Mesendoderm (in vitro differentiated cells): ENCODE measurements around the gene ANKAR.
A peak's percentile ranks its signal among the peaks of the same experiment; 100 is the strongest.

Experiments
- DNase-seq: peaks from one replicate; pipeline ENCODE4 v3.0.0; 2013
- H2AK5ac ChIP-seq: 2 replicates; pipeline ENCODE4 v1.6.1; 2013; ENCODE audit warnings: low read length, inconsistent platforms
- H2BK120ac ChIP-seq: 2 replicates; pipeline ENCODE4 v1.6.1; 2013; ENCODE audit warnings: low read depth, mild to moderate bottlenecking, low read length, moderate library complexity, mixed read lengths
- H2BK15ac ChIP-seq: replicated peaks from 2 replicates; pipeline ENCODE4 v1.6.1; 2013; ENCODE audit warnings: low read depth, mild to moderate bottlenecking, moderate library complexity
- H2BK5ac ChIP-seq: 2 replicates; pipeline ENCODE4 v1.6.1; 2013; ENCODE audit warnings: low read length, inconsistent platforms
- H3K18ac ChIP-seq: 2 replicates; pipeline ENCODE4 v1.6.1; 2013; ENCODE audit warnings: mild to moderate bottlenecking, low read length, mixed read lengths
- H3K23ac ChIP-seq: one replicate; pipeline ENCODE4 v1.6.1; 2013; ENCODE audit warnings: low read length
- H3K27ac ChIP-seq: 2 replicates; pipeline ENCODE4 v1.5.1; 2013; ENCODE audit warnings: low read depth, mild to moderate bottlenecking, inconsistent platforms, low read length, moderate library complexity
- H3K27me3 ChIP-seq: 2 replicates; pipeline ENCODE4 v1.6.1; 2013; ENCODE audit warnings: low read length, control low read depth, mild to moderate bottlenecking, inconsistent platforms; ENCODE audit not compliant: insufficient read depth, poor library complexity
- H3K36me3 ChIP-seq: 2 replicates; pipeline ENCODE4 v1.6.1; 2013; ENCODE audit warnings: low read length, inconsistent platforms; ENCODE audit not compliant: control insufficient read depth, insufficient read depth
- H3K4ac ChIP-seq: one replicate; pipeline ENCODE4 v1.6.1; 2013; ENCODE audit warnings: low read depth, mild to moderate bottlenecking, low read length, moderate library complexity
- H3K4me1 ChIP-seq: 2 replicates; pipeline ENCODE4 v1.6.1; 2013; ENCODE audit warnings: low read depth, low read length, inconsistent platforms; ENCODE audit not compliant: control insufficient read depth
- H3K4me2 ChIP-seq: 2 replicates; pipeline ENCODE4 v1.6.1; 2013; ENCODE audit warnings: low read length
- H3K4me3 ChIP-seq: 2 replicates; pipeline ENCODE4 v1.5.1; 2013; ENCODE audit warnings: mild to moderate bottlenecking, low read length
- H3K56ac ChIP-seq: one replicate; pipeline ENCODE4 v1.6.1; 2013; ENCODE audit warnings: low read length
- H3K79me1 ChIP-seq: 2 replicates; pipeline ENCODE4 v1.6.1; 2013; ENCODE audit warnings: low read length, inconsistent platforms
- H3K79me2 ChIP-seq: 2 replicates; pipeline ENCODE4 v1.6.1; 2013; ENCODE audit warnings: mild to moderate bottlenecking, low read length; ENCODE audit not compliant: control insufficient read depth, insufficient read depth
- H3K9ac ChIP-seq: 2 replicates; pipeline ENCODE4 v1.6.1; 2013; ENCODE audit warnings: low read length, inconsistent platforms
- H4K5ac ChIP-seq: one replicate; pipeline ENCODE4 v1.6.1; 2013; ENCODE audit warnings: low read length
- H4K8ac ChIP-seq: one replicate; pipeline ENCODE4 v1.6.1; 2013; ENCODE audit warnings: low read depth, mild to moderate bottlenecking, control low read depth, low read length, moderate library complexity
- WGBS: extraction: QIAGEN DNeasy Blood & Tissue Kit; methylation state at CpG from one replicate; pipeline ENCODE4 v1.1.7; 2013; ENCODE audit warnings: low lambda C conversion rate, missing lambda C conversion rate; ENCODE audit not compliant: insufficient coverage; ENCODE audit errors: extremely low coverage; 5-methylcytosine and 5-hydroxymethylcytosine counted together

ANKAR gene

DNA sequence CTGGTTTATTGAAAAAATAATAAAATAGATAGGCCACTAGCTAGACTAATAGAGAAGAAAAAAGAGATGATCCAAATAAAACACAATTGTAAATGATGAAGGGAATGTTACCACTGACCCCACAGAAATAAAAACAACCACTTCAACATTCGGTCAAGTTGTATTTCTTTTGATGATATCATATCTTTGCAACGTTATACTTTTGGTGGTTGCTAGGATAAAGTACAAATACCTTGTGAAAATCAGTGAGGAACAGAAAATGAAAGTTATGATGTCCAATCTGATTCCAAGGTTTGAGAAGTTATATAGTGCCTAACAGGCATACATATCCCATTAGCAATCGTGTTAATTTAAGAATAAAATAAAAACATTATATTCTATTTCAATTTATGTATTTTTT lies 19.8 kb upstream of the ANKAR start:
- no peaks in the 10 kb centered on the region for H3K79me1 ChIP-seq
- H2AK5ac ChIP-seq, result no peak overlapping the region
- no peak overlapping the region for H3K56ac ChIP-seq
- H3K27ac ChIP-seq, result no peak overlapping the region
- no peak overlapping the region for H4K5ac ChIP-seq
- H3K4me2 ChIP-seq, result no peak overlapping the region
- no peaks in the 10 kb centered on the region for H3K27me3 ChIP-seq
- H3K79me2 ChIP-seq, result no peaks in the 10 kb centered on the region
- H3K9ac ChIP-seq, result no peak overlapping the region
- no peak overlapping the region for H2BK15ac ChIP-seq
- no peak overlapping the region for H3K18ac ChIP-seq
- H3K4me1 ChIP-seq, result peaks cover 4% of the 10 kb centered on the region
- no peak overlapping the region for H2BK5ac ChIP-seq
- H3K23ac ChIP-seq, result no peak overlapping the region
- DNase-seq, result no peak
- H3K4ac ChIP-seq, result no peak overlapping the region
- no peak overlapping the region for H3K4me3 ChIP-seq
- no peak overlapping the region for H2BK120ac ChIP-seq
- H4K8ac ChIP-seq, result no peak overlapping the region
- no CpG with 5 or more reads among the region's 3 CpGs for WGBS
- no peaks in the 10 kb centered on the region for H3K36me3 ChIP-seq

DNA sequence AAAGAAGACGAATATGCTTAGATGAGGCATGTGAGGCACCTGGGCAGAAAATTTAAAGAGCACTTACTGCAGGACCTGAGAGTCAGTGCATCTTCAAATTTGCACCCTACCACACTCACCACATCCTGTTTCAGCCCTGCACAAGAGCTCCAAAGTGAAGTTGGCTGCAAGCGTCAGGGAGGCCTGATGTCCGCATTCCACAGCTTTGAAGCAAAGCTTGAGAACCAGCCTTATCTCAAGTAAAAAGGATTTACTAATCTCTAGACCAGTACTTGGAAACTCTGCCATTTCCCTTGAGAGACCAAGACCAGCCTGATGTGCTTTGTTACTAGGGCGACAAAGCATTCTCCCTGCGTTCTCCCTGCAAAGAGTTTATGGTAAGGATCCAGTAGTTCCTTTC lies 16.6 kb upstream of the ANKAR start:
- H3K27me3 ChIP-seq, result no peaks in the 10 kb centered on the region
- no peak overlapping the region for H3K23ac ChIP-seq
- no peak overlapping the region for H2BK5ac ChIP-seq
- peaks cover 9% of the 10 kb centered on the region for H3K4me1 ChIP-seq
- no peak overlapping the region for H3K4me3 ChIP-seq
- peak overlapping the region; percentile 33 for H4K5ac ChIP-seq
- peak overlapping the region; percentile 46 for H3K27ac ChIP-seq
- peak; percentile 92 for DNase-seq
- no peak overlapping the region for H2BK15ac ChIP-seq
- no peak overlapping the region for H3K9ac ChIP-seq
- H2BK120ac ChIP-seq, result no peak overlapping the region
- peaks cover 12% of the 10 kb centered on the region for H3K79me2 ChIP-seq
- H3K18ac ChIP-seq, result no peak overlapping the region
- H3K36me3 ChIP-seq, result no peaks in the 10 kb centered on the region
- H2AK5ac ChIP-seq, result no peak overlapping the region
- H3K4ac ChIP-seq, result no peak overlapping the region
- H3K56ac ChIP-seq, result peak overlapping the region; percentile 57
- no peak overlapping the region for H4K8ac ChIP-seq
- H3K4me2 ChIP-seq, result no peak overlapping the region
- WGBS, result no CpG with 5 or more reads among the region's 5 CpGs
- H3K79me1 ChIP-seq, result peaks cover 10% of the 10 kb centered on the region

- no peak overlapping the region for H4K8ac ChIP-seq
Observed at GRCh38 chr2:189658306-189659212, 15.9 kb upstream of the ANKAR start.

DNA sequence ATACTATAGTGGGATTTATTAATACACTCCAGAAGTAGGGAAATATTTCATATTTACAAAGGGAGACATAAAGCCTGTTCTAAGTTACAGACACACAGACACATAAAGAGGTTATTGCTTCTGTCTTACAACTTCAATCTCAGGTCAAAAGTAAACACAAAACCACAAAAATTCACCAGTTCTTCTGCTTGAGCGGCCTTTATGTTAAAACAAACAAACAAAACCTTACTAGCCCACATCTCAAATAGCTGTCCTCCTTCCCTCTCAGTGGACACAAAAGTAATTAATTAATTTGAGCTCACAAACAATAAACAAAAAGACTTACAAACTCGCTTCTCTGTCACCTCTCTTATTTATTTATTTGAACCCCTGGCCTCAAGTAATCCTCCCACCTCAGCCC lies 14.7 kb upstream of the ANKAR start:
- Histone ChIP-seq H4K5ac (no peak overlapping the region), H4K8ac (no peak overlapping the region), H3K9ac (no peak overlapping the region), H2AK5ac (no peak overlapping the region), H3K4me3 (no peak overlapping the region), H2BK120ac (no peak overlapping the region), H3K79me2 (peaks cover 12% of the 10 kb centered on the region), H3K36me3 (no peaks in the 10 kb centered on the region), H3K4ac (no peak overlapping the region), H3K56ac (no peak overlapping the region), H3K27me3 (no peaks in the 10 kb centered on the region), H2BK15ac (no peak overlapping the region), H3K4me2 (no peak overlapping the region), H3K27ac (no peak overlapping the region), H2BK5ac (no peak overlapping the region), H3K18ac (no peak overlapping the region), H3K79me1 (peaks cover 10% of the 10 kb centered on the region), H3K23ac (no peak overlapping the region), H3K4me1 (peaks cover 9% of the 10 kb centered on the region)
- WGBS, result no CpG with 5 or more reads among the region's 2 CpGs
- DNase-seq, result no peak

More at GRCh38 chr2:189658306-189659212, 15.9 kb upstream of the ANKAR start:
- Histone ChIP-seq H2BK120ac (no peak overlapping the region), H3K27me3 (no peaks in the 10 kb centered on the region), H2BK15ac (no peak overlapping the region), H3K4me3 (no peak overlapping the region), H3K18ac (peak overlapping the region; percentile 57), H4K5ac (no peak overlapping the region), H3K27ac (peak overlapping the region; percentile 46), H2AK5ac (no peak overlapping the region), H2BK5ac (no peak overlapping the region), H3K36me3 (no peaks in the 10 kb centered on the region), H3K9ac (no peak overlapping the region), H3K79me2 (peaks cover 12% of the 10 kb centered on the region), H3K79me1 (peaks cover 10% of the 10 kb centered on the region), H3K56ac (peak overlapping the region; percentile 20), H3K4me1 (peaks cover 9% of the 10 kb centered on the region), H3K4ac (no peak overlapping the region), H3K4me2 (no peak overlapping the region), H3K23ac (peak overlapping the region; percentile 73)
- DNase-seq, result peak; percentile 59
- WGBS, result no CpG with 5 or more reads among the region's 7 CpGs

- peaks cover 12% of the 10 kb centered on the region for H3K79me2 ChIP-seq
Observed at GRCh38 chr2:189660803-189661147, 13.7 kb upstream of the ANKAR start.

More at GRCh38 chr2:189660803-189661147, 13.7 kb upstream of the ANKAR start:
- Histone ChIP-seq H3K23ac (no peak overlapping the region), H2AK5ac (no peak overlapping the region), H3K4me2 (no peak overlapping the region), H3K4ac (no peak overlapping the region), H3K27ac (no peak overlapping the region), H3K4me3 (no peak overlapping the region), H4K5ac (no peak overlapping the region), H3K36me3 (no peaks in the 10 kb centered on the region), H3K27me3 (no peaks in the 10 kb centered on the region), H2BK120ac (no peak overlapping the region), H3K79me1 (peaks cover 10% of the 10 kb centered on the region), H3K18ac (no peak overlapping the region), H4K8ac (no peak overlapping the region), H3K4me1 (peaks cover 9% of the 10 kb centered on the region), H2BK5ac (no peak overlapping the region), H3K56ac (peak overlapping the region; percentile 3), H3K9ac (no peak overlapping the region), H2BK15ac (no peak overlapping the region)
- no CpG with 5 or more reads among the region's 4 CpGs for WGBS
- no peak for DNase-seq
